GM20000 (cell line): Measurements from ENCODE around the gene XPNPEP3.

Experiments
- DNase-seq: peaks from one replicate; pipeline ENCODE4 v3.0.0; 2012; ENCODE audit warnings: low spot score
- CTCF ChIP-seq: IDR thresholded peaks from 2 replicates; pipeline ENCODE4 v1.5.1; 2012; ENCODE audit warnings: mild to moderate bottlenecking, control low read depth; ENCODE audit errors: extremely low read depth, missing control alignments

The XPNPEP3 gene

GRCh38 chr22:40853333-40853732, 3.6 kb upstream of the XPNPEP3 start:
- TF ChIP-seq CTCF: no peak
- DNase-seq: no peak

- no peak for TF ChIP-seq CTCF
- DNase-seq: no peak
These were observed 3.0 kb upstream of the XPNPEP3 start for GRCh38 chr22:40853961-40854360.

GRCh38 chr22:40855071-40855978, 1.6 kb upstream of the XPNPEP3 start:
- no peak for DNase-seq
- no peak for TF ChIP-seq CTCF

GRCh38 chr22:40855979-40856512, 902 bp upstream of the XPNPEP3 start:
- peak; percentile 15 for DNase-seq

GRCh38 chr22:40857309-40857855, 434 bp downstream of the XPNPEP3 start:
- DNase-seq: no peak
- no peak for TF ChIP-seq CTCF

More at GRCh38 chr22:40855979-40856512, 902 bp upstream of the XPNPEP3 start:
- TF ChIP-seq CTCF: no peak

GRCh38 chr22:40862013-40862412, 5.1 kb downstream of the XPNPEP3 start, which contains the start of gene DNAJB7:
Gene DNAJB7 (minus strand): TSS chr22:40862113. CDS start chr22:40861994, 119 bp downstream.
- TF ChIP-seq CTCF: no peak
- DNase-seq: no peak

- DNase-seq: no peak
- no peak for TF ChIP-seq CTCF
These were observed 5.6 kb downstream of the XPNPEP3 start for GRCh38 chr22:40862537-40862936.
